Activated T-cell treated with anti-CD3 and anti-CD28 coated beads, Interleukin-2, amount 50 U/mL, for 4 hours (primary cell): ENCODE data around the gene RNU1-4. TPM values are rescaled to one million over a fixed set of nuclear protein-coding genes. Genes with fewer than 3 reads are reported as not detected.
"Not testable (repeated sequence)": the region's sequence is repeated elsewhere in the genome, so short reads cannot be mapped to it uniquely, and the experiment has no call there.

Source experiments
- ATAC-seq, 2 donors: fragments of 200-7000 bp; cut with Tn5 transposase; one replicate each; pipeline ENCODE4 v1.10.0; 2021
- DNase-seq: peaks from one replicate; pipeline ENCODE4 v3.0.0-alpha.2; 2020
- H3K27me3 Mint-ChIP-seq: one replicate; pipeline ENCODE4 v1.8.0; 2021; ENCODE audit warnings: low read depth, mixed read lengths
- H3K36me3 Mint-ChIP-seq: one replicate; pipeline ENCODE4 v1.8.0; 2022; ENCODE audit warnings: mixed read lengths; ENCODE audit not compliant: insufficient read depth
- H3K4me1 Mint-ChIP-seq: one replicate; pipeline ENCODE4 v1.8.0; 2021; ENCODE audit warnings: low read depth, mixed read lengths
- H3K4me3 Mint-ChIP-seq: one replicate; pipeline ENCODE4 v1.8.0; 2021; ENCODE audit warnings: mild to moderate bottlenecking, moderate library complexity, mixed read lengths
- H3K9me3 Mint-ChIP-seq: one replicate; pipeline ENCODE4 v1.8.0; 2021; ENCODE audit warnings: mixed read lengths
- total RNA-seq, 3 donors: library from RNA; stranded (reverse); gene quantifications; one replicate each; pipeline ENCODE4 v1.2.1, GENCODE V29; 2021

RNU1-4 gene
- total RNA-seq, 3 donors from 2014 or later = 1,321 to 1,622 (median 1,616) TPM

DNA sequence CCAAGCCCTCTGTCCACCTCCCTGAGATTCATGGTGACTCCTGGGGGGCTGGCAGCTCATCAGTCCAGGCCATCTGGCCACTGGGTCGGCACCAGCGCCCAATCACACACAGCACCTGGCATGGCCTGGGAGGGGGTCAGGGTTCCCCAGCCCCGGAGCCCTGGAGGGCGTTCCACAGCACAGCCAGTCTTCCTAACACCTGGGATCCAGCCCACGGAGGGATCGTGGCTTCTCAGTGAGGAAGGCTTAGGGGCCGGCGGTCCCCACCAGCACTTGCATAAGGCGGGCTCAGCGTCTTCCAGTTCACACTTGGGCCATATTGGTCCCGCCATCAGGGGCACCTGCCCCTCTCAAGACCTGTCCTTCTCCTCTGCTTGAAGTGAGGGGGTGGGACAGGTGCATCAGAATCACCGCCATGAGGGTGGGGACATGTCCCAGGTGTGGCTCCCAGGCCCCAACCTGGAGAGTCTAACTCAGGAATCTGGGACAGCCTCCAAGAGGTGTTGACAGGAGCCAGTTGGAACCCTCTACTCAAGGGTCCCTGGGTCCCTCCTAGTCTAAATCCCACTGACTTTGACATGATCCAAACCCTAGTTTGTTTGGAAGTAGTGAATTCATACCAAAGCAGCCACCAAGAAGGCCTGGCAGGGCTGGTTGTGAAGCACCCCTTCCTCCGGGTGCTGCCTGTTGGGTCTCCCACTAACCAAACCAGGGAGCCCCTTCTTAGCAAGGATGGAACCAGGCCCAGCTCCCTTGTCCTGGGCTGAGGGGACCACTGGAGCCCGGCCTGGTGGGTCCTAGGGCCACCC, 22.0 kb upstream of the RNU1-4 start:
- not testable (repeated sequence) for H3K4me3 Mint-ChIP-seq

DNA sequence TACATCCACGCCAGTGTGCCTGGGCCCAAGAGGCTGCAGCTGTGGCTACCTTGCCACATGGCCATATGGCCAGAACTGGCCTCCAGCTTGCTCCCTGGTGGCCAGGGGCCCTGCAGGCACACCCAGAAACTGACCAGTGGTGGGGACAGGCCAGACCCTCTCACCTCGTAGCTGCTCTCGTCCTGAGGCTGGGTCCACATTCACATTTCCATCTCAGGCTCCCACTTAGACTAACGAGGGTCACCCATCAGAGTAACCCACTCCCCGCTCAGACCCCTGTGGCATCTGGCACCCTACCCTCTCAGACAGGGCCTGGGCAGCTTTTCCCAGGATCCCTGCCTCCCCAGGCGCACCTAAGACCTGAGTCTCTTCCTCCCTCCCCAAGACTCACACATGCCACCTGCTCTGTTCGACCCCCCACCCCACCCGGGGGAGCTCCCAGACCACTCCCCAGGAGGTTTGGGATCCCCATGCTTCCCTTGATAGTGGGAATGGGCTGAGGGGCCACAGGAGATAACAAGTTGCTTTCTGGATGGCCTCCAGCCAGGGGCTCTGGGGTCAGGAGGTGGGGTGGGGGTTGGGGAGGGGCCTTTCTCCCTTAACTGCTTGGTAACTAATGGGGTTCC, 21.3 kb upstream of the RNU1-4 start:
- Mint-ChIP-seq H3K36me3 (no peaks in the 10 kb centered on the region), H3K4me1 (no peaks in the 10 kb centered on the region), H3K27me3 (peaks cover 38% of the 10 kb centered on the region), H3K4me3 (no peak overlapping the region), H3K9me3 (no peaks in the 10 kb centered on the region)
- ATAC-seq (no peak), DNase-seq (no peak)

More for the DNA sequence above, 22.0 kb upstream of the RNU1-4 start:
- not testable (repeated sequence) for DNase-seq, H3K9me3 Mint-ChIP-seq, H3K36me3 Mint-ChIP-seq, H3K4me1 Mint-ChIP-seq
- peak in 1 of 2 donors; percentile 32 for ATAC-seq
- H3K27me3 Mint-ChIP-seq = peaks cover 36% of the 10 kb centered on the region

GRCh38 chr1:16719571-16720350, 20.6 kb upstream of the RNU1-4 start:
- H3K36me3 Mint-ChIP-seq = no peaks in the 10 kb centered on the region
- H3K9me3 Mint-ChIP-seq = no peaks in the 10 kb centered on the region
- H3K4me3 Mint-ChIP-seq = no peak overlapping the region
- ATAC-seq (no peak), DNase-seq (no peak)
- no peaks in the 10 kb centered on the region for H3K4me1 Mint-ChIP-seq
- H3K27me3 Mint-ChIP-seq = peaks cover 38% of the 10 kb centered on the region

GRCh38 chr1:16720351-16721223, 19.7 kb upstream of the RNU1-4 start:
- ATAC-seq (no peak), DNase-seq (no peak)
- Mint-ChIP-seq H3K9me3 (no peaks in the 10 kb centered on the region), H3K27me3 (peaks cover 38% of the 10 kb centered on the region), H3K4me3 (no peak overlapping the region), H3K36me3 (no peaks in the 10 kb centered on the region), H3K4me1 (no peaks in the 10 kb centered on the region)

GRCh38 chr1:16721871-16722641, 18.3 kb upstream of the RNU1-4 start:
- DNase-seq (no peak), ATAC-seq (no peak)
- peaks cover 29% of the 10 kb centered on the region for H3K27me3 Mint-ChIP-seq
- no peaks in the 10 kb centered on the region for H3K9me3 Mint-ChIP-seq
- no peaks in the 10 kb centered on the region for H3K36me3 Mint-ChIP-seq
- no peaks in the 10 kb centered on the region for H3K4me1 Mint-ChIP-seq
- H3K4me3 Mint-ChIP-seq = no peak overlapping the region

- no peak for DNase-seq
- Mint-ChIP-seq H3K4me3 (no peak overlapping the region), H3K36me3 (no peaks in the 10 kb centered on the region), H3K4me1 (peaks cover 2% of the 10 kb centered on the region), H3K9me3 (no peaks in the 10 kb centered on the region), H3K27me3 (peaks cover 12% of the 10 kb centered on the region)
- no peak for ATAC-seq
Observed at GRCh38 chr1:16724718-16725438, 15.4 kb upstream of the RNU1-4 start.

- H3K36me3 Mint-ChIP-seq, ATAC-seq, H3K4me1 Mint-ChIP-seq, DNase-seq, H3K27me3 Mint-ChIP-seq, H3K9me3 Mint-ChIP-seq, H3K4me3 Mint-ChIP-seq: not testable (repeated sequence)
Observed at GRCh38 chr1:16725439-16726245, 14.7 kb upstream of the RNU1-4 start.

DNA sequence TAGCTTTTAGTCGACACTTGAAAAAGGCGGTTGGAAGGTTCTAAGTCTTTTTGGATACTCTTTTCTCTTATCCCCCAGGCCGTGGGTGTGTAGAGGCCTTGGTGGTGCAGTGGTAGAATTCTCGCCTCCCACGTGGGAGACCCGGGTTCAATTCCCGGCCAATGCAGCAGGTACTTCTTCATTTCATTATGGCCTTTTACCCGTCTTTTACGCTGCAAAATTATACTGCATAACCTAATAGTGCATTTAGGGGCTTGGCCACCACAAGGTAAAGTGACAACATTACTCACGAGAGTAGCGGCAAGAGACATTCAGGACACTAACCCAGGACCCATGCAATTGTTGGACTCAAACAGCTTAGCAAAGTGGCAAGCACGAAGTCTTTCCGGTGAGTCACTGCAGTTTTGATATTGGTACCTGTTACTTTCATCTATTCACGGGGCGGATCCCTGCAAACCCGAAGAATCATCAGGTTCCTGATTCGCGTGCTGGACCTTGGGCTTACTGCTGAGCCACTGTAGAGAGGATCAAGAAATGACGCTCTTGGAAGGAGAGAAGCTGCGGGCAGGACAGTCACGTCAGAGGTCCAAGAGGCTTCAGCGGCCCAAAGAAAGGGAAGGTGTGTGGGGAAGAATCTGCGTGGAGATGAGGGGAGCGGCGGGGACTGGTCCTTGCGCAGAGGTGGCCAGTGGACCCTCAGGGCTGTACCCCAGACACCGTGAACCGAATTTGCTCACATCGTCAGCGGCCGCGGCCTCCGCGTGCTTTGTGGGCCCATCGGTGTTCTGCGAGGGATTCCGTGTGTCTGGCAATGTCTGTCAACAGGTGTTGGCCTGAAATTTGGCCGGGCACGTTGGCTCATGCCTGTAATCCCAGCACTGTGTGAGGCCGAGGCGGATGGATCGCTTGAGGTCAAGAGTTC, 12.9 kb upstream of the RNU1-4 start:
- H3K4me1 Mint-ChIP-seq = peaks cover 2% of the 10 kb centered on the region
- no peak overlapping the region for H3K4me3 Mint-ChIP-seq
- H3K9me3 Mint-ChIP-seq = no peaks in the 10 kb centered on the region
- ATAC-seq = peak; percentile 74 to 85
- no peaks in the 10 kb centered on the region for H3K36me3 Mint-ChIP-seq
- DNase-seq = no peak
- peaks cover 5% of the 10 kb centered on the region for H3K27me3 Mint-ChIP-seq

- ATAC-seq = peak; percentile 68 to 74
- not testable (repeated sequence) for H3K9me3 Mint-ChIP-seq, H3K36me3 Mint-ChIP-seq, H3K27me3 Mint-ChIP-seq, DNase-seq, H3K4me3 Mint-ChIP-seq, H3K4me1 Mint-ChIP-seq
Observed at GRCh38 chr1:16728243-16728949, 11.9 kb upstream of the RNU1-4 start.

- H3K9me3 Mint-ChIP-seq, H3K4me1 Mint-ChIP-seq, DNase-seq, ATAC-seq, H3K36me3 Mint-ChIP-seq, H3K4me3 Mint-ChIP-seq, H3K27me3 Mint-ChIP-seq: not testable (repeated sequence)
Observed at GRCh38 chr1:16732254-16732896, 7.9 kb upstream of the RNU1-4 start.

GRCh38 chr1:16741230-16741629, 914 bp downstream of the RNU1-4 start:
- H3K36me3 Mint-ChIP-seq, H3K4me3 Mint-ChIP-seq, H3K4me1 Mint-ChIP-seq, H3K9me3 Mint-ChIP-seq, H3K27me3 Mint-ChIP-seq, ATAC-seq, DNase-seq: not testable (repeated sequence)
